Ramos (cell line): ENCODE data around the gene IFT80.

Experiments used
- in situ Hi-C: fragments of 300-500 bp; cut with MboI; formaldehyde crosslinking; loops from one replicate; pipeline ENCODE4 v1.14.3; 2022; ENCODE audit warnings: low sequenced_read_pairs; ENCODE audit not compliant: unreplicated experiment

IFT80 gene

GRCh38 chr3:160399125-160400029 lies at the start of gene IFT80, which contains the start of gene SMC4:
IFT80 (minus strand) TSS chr3:160399225; CDS start chr3:160384600, 14,625 bp downstream.
SMC4 (plus strand) TSS chr3:160399650; CDS start chr3:160400827, 1,177 bp downstream.
- in situ Hi-C loops, result no loop called here

- in situ Hi-C loops, result no loop called here
Observed at GRCh38 chr3:160447544-160447943, 48.5 kb upstream of the IFT80 start.

- in situ Hi-C loops, result no loop called here
Observed at GRCh38 chr3:160446522-160447056, 47.6 kb upstream of the IFT80 start.

GRCh38 chr3:160445854-160446253 lies 46.8 kb upstream of the IFT80 start:
- in situ Hi-C loops, result no loop called here

GRCh38 chr3:160444411-160444810 lies 45.4 kb upstream of the IFT80 start:
- in situ Hi-C loops, result no loop called here

GRCh38 chr3:160440687-160441086 lies 41.7 kb upstream of the IFT80 start:
- in situ Hi-C loops, result no loop called here

GRCh38 chr3:160437083-160437455 lies 38.0 kb upstream of the IFT80 start:
- in situ Hi-C loops, result no loop called here

GRCh38 chr3:160435747-160436146 lies 36.7 kb upstream of the IFT80 start:
- in situ Hi-C loops, result no loop called here

GRCh38 chr3:160435095-160435494 lies 36.1 kb upstream of the IFT80 start:
- in situ Hi-C loops, result no loop called here

GRCh38 chr3:160434071-160434470 lies 35.0 kb upstream of the IFT80 start:
- in situ Hi-C loops, result no loop called here

GRCh38 chr3:160427832-160428424 lies 28.9 kb upstream of the IFT80 start:
- in situ Hi-C loops, result no loop called here

- in situ Hi-C loops, result no loop called here
Observed at GRCh38 chr3:160417311-160417710, 18.3 kb upstream of the IFT80 start.

GRCh38 chr3:160413613-160414248 lies 14.7 kb upstream of the IFT80 start:
- in situ Hi-C loops, result no loop called here

GRCh38 chr3:160412477-160412876 lies 13.5 kb upstream of the IFT80 start:
- in situ Hi-C loops, result no loop called here

- in situ Hi-C loops, result no loop called here
Observed at GRCh38 chr3:160409812-160410610, 11.0 kb upstream of the IFT80 start.

- in situ Hi-C loops, result no loop called here
Observed at GRCh38 chr3:160403796-160404470, 4.9 kb upstream of the IFT80 start.

- in situ Hi-C loops, result no loop called here
Observed at GRCh38 chr3:160403028-160403545, 4.1 kb upstream of the IFT80 start.

GRCh38 chr3:160402221-160403027 lies 3.4 kb upstream of the IFT80 start:
- in situ Hi-C loops, result no loop called here
